ENCODE measurements around the gene PRDM2.

The PRDM2 gene

DNA sequence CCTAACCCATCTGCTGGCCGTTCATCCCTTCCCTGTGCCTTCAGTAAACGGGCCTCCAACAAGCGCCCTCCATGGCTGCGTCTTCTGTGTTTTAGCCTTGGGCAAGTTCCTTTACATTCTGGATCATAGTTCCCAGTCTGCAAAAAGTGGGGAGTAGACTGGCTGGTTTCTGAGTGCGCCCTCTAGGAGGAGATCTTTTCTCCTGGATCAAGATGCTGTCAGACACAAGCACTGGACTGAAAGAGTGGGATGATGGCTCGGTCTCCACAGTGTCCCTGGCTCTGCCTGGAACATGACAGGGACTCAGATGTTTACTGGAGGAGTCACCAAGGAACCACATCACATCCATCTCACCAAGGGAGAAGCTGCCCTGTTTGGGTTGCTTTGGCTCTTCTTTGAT is 88.8 kb downstream of the PRDM2 start:
- no peak for DNase-seq (ENCODE audit: low read depth in 2 of 2, low spot score in 1 of 2)

DNA sequence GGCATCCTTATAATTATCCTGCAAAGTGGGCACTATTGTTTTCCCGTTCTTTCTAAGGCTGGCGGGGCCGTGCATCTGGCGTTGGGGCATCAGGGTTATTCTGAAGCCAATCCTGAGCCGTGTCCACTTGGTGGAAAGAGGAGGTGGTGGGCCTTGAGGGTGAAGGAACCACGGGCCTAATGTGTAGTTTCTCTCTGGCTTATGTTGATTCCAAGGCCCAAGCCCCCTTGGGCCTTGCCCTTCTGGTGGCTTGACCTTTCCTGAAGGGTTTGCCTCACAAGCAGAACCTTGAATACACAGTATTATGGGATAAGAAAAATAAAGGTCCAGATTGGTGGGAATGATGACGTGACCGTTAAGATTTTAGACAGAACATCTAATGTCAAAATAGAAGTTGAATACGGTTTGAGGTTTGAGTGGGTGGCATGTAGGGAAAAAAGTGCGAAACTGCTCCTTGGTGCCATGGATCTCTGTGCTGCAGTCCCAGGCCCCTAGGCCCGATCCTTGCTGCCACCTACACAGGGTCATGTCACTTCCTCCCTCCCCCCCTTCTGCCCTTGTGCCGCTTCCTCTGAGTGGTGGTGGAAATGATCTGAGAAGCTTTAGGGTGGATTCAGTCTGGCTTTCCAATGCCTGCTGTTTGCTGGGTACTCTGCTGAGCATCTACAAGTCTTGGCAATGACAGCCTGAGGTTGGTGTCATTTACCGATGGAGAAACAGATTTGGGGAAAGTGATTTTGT is 90.5 kb downstream of the PRDM2 start:
- no peak for DNase-seq (ENCODE audit: low read depth in 2 of 2, low spot score in 1 of 2)

DNA sequence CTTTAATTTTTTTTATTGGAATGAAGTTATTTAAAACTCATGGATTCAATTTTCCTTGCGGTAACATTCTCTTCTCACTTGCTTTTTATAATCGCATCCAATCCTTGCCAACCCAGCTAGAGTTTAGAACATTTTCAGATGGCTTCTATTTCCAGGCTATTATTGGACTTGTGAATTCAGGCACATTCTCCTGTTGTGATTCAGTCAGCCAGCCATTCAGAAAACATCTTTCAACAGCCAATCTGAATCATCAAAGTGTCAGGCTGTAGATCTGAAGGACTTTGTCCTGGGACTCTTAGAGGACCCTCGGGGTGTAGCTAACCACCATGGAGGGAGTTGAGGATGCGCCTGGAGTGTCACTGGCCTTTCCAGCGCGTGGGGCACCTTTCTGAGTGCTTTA is 92.4 kb downstream of the PRDM2 start:
- no peak for DNase-seq (ENCODE audit: low read depth in 2 of 2, low spot score in 1 of 2)

DNA sequence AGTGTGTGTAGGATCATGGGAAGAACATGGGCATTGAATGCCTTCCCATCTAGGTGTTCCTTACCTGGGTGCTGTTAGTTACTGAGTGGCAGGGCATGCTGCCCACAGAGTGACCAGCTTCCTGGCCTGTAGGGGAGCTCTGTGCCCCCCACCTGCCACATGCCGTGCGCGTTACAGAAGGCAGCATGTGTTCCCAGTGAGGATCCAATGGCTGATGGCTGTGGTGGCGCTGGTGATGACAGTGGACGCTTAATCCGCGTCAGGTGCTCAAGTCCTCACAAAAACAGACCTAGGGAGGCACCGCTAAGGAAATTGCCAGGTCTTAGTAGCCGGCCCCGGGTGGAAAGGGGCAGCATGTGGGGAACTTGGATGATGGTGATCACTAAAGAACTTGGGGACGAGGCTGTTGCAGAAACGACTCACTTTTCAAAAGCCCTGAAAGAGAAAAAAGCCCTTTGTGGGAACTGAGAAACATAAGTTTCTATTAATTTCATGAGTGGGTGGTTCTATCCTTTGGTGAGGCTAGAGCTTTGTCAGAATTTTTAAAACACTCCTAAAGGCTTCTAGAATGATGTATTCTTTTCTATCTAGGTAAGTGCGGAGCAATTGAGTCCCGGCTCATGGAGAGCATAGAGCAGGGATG is 93.2 kb downstream of the PRDM2 start:
- no peak for DNase-seq (ENCODE audit: low read depth in 2 of 2, low spot score in 1 of 2)

DNA sequence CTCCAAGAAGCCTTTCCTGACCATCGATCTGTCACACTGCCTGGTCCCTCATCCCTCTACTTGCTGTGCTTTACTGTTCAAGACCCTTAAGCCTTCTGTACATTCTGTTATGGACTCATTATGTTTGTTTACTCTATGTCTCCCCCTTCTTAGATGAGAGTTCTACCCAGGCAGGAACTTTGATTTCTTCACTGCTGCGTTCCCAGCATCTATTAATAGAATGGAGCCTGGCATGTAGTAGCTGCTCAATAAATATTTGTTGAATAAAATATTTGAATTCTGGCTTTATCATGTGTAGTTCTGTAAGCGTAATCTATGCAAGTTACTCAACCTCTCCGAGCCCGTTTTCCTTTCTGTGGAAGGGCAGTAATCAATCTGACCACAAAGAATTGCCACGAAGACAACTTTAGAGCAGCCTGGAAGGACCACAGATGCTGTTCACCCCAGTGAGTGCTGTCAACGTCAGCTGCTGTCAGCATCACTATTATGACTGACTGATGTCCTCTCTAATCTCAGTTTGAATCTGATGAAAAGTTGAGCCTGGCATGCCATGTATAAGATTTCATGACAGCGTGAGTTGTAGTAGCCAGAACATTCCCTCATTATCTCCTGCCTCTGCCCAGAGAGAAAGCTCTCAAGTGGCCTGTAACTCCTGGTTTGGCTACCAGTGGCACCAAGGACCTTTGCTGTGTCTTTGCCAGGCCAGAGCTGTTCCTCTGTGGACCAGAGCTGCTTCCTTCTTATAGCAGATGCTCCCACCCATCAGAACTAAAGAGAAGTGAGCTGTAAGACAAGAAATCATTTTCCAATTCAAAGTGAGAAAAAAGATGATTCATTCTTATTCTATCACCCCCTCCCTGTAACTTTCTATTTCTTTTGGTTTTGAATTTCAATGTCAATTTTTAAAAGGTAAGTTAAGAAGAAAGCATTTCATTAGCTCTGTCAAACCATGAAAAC is 94.5 kb downstream of the PRDM2 start:
- DNase-seq (ENCODE audit: low read depth in 2 of 2, low spot score in 1 of 2), result no peak

DNA sequence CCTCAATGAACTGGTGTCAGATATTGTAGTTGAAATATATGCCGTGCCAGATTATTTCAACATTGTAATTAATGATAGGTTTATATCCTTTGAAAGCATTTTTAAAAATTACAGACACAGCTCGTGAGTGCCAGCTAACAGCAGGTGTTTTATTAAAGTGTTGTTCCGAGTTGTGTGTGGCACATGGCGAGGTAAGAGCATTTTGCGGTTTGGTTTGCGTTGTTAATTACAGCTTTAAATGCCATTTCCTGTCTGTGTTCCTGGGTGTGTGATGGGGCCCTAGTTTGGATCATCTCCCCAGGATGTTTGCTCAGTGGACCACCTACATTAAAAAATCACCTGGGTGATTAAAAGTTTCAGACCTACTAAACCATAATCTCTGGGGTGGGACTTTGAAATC is 97.4 kb downstream of the PRDM2 start:
- DNase-seq (ENCODE audit: low read depth in 2 of 2, low spot score in 1 of 2), result no peak

DNA sequence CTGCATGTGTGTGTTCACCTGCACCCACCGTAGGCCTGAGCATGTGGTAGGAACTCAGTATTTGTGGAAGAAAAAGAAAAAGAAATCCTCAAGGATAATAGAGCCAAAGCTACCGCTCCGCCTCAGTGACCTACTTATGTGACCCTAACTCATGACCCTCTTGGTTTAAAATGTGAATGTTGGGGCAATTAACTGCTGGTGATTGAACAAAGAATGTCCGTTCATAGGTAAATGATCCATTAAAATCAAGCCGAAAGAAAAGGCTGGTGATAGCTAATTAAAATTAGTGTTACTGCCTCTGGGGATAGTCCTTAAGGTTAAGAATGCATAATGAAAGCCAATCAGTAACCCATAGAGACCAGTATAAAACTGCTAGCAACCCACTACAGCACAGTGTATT is 98.1 kb downstream of the PRDM2 start:
- DNase-seq (ENCODE audit: low read depth in 2 of 2, low spot score in 1 of 2), result no peak

DNA sequence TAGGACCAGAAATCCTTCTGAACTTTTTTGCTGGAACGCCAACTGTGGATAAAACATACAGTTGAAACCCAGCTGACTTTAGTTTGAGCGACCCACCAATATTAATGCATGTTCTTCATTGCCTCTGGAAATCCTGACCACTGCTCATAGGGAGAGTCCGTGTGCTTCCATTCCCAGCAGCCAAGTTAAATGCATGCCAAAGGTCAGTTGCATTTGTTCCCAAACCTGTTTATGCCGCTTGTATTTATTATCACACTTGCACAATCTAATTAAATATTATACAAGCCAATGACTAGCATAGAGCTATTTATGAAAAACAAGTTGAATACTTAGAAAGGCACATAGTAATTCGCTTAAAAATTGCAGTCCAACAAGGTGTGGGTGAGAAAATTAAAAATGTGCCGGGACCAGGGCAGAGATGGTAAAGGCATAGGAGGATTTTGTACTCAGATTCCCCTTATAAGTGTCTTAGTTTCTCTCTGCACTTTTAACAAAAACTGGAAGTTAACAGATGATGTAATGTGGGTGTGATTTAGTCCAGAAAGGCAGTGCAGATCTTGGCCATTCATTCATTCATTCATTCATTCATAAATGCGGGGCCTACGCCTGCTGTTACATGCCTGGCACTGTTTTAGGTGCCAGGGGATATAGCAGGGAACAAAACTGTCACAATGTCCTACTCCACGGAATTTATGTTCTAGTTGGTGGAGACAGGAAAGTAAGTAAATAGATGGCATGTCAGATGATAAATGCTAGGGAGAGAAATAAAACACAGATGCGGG is 99.7 kb downstream of the PRDM2 start:
- no peak for DNase-seq (ENCODE audit: low read depth in 2 of 2, low spot score in 1 of 2)

DNA sequence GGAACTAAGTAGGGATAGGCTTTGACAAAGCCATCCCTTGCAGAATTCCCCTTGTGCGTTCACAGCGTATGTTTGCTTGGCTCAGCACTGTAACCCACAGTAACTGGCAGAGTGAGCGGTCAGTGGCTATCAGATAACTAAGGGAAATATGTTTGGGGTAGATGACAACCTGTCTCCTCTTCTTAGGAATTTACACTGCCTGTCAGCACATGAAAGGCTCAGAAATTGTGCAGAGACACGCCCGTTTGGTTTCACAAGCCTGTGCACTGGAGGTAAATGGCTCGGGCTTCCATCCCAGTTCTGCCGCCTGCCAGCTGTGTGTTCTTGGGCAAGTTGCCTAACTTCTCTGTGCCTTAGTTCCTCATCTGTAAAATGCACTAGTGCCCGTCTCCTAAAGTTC is 101.2 kb downstream of the PRDM2 start:
- no peak for DNase-seq (ENCODE audit: low read depth in 2 of 2, low spot score in 1 of 2)

DNA sequence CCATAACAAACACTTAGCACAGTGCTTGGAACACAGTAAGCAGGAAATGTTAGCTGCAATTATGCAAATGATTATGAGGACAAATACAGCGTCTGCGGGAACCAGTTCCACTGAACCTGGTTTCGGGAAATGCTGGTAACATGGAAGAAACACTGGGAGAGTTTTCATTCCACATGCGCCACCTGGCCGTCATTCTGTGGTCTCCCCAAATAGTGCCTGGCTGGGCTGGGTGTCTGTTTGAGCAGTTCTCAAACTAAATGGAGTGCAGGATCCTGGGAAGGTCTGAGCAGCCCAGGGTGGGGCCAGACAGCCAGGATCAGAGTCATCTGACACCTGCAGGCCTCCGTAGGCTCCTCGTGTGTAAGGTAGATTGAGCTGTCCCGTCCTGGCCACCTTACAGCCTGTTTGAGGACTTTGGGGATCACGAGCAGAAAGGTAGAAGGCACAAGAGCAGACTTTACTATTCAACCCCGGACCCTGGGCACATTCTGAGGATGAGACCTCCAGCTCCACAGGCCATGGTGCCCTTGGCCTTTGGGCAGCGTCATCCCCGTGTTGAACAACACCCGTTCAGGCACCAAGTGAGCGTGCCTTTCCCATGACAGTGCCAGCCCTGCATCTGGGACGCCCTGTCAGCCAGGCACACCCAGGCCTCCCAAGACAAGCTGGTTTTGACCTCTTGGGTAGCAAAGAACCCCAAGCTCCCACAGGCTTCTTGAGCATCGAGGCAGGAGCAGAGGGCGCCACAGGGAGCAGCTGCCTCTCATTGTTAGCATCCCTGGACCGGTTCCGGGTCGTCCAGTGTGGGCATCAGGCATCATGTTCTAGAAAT is 101.9 kb downstream of the PRDM2 start:
- no peak for DNase-seq (ENCODE audit: low read depth in 2 of 2, low spot score in 1 of 2)

DNA sequence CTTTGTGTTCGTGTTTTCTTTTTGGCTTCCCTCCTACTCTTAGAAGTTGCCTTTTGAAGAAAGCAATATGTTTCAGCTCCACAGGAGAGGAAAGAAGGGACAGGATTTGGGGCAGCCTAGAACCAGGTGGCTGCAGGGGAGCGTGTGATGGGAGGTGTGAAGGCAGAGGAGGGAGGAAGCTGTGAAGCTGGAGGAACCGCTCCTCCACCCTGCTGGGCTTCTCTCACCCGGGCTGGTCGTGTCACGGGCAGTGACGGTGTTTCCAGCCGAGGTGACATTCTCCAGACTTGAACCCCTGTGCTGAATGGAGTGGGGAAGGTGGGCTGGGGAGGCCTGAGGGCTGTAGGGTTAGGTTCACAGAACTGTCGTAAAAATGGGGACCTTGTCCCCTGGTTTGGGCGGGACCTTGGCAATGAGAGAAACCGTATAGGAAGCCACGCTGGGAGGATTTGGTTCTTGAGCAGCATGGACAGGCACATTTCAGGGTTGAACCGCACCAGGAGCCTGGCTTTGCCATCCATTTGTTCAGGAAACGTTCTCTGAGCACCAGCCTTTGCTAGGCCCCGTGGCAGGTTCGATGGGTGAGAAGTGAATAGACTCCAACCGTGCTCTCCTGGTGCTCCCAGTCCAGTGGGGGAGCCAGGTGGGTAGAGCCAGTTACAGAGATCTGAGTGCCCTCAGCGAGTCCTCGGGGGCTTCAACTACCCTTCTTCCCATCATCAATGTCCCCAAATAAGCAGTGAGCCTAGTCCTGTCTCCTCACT is 103.0 kb downstream of the PRDM2 start:
- no peak for DNase-seq (ENCODE audit: low read depth in 2 of 2, low spot score in 1 of 2)

DNA sequence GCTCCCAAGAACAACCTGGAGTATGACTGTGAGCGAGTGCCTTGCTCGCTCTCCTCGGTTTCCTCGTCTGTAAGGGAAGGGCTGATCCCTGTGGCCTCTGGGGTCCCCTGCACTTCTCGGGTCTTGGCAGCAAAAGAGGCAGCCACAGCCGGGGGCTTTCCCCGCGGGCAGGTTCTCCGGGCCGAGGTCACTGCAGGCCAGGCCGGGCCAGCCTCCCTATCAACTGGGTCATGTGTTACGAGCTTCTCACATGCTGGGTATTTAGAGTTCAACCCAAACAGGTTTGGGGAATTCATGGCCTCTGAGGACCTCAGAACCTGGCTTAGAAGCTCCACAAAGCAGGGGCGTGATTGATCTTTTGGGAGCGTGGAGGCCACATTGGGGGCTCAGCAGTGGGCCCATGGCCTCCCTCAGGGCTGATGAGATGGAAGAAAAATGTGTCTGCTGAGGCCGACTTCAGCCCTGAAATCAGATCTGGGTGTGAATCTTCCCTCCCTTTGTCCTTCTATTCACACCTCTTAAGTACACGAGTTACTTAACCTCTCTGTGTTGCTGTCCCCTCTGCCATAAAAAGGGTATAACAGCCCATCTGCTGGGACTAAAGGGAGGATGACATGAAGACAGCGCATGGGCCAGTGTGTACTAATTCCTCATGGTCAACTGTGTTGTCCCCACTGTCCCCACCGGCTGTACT is 103.7 kb downstream of the PRDM2 start:
- no peak for DNase-seq (ENCODE audit: low read depth in 2 of 2, low spot score in 1 of 2)

DNA sequence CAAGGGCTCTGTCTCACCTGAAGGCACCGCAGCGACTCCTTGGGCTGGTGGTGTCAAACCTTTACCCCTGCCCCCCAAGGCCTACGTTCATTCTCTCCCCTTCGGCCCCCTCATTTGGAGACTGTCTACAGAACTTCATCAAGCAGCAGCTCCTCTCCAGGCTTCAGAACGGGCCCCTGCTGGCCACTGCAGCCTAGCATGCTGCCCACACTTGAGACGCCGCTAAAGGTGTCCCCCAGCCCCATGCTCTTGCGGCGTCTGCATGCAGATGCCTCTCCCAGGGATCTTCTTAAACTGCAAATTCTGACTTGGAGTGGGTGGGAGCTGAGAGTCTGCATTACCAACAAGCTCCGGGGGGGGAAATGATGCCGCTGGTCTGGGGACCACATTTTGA is 104.2 kb downstream of the PRDM2 start:
- no peak for DNase-seq (ENCODE audit: low read depth in 2 of 2, low spot score in 1 of 2)

DNA sequence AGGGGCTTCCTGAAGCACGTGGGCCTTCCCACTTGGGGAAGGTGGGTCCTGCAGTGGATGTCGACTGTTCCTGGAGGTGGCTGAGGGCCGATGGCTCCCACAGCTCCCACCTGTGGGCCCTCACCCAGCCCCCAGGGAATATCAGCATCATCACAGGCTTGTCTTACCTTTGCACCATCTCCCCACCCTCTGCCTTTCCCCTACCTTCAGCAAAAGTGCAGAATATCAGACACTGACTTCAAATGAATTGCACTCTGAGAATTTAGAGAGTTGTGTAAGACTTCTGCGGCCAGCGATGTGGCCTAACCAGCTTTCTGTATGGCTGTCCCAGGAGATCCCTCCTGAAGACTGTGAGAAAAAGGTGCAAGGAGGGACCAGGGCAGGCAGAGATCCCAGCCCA is 105.4 kb downstream of the PRDM2 start:
- DNase-seq (ENCODE audit: low read depth in 2 of 2, low spot score in 1 of 2), result no peak

DNA sequence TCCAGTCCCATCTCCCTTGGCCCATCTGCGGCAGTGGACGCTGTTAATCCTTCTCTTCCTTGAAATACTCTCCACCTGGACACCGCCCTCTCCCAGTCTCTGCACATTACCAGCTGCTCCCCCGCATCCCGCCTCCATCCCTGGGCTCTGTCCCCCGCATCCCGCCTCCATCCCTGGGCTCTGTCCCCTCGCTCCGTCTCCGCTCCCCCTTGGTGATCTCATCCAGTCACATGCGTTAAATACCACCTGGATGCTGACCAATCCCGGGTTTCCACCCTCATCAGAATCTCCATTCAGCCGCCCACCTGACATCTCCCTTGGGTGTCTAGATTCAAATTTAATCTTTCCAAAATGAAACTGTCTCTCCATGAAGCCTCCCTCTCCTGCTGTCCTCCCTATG is 106.1 kb downstream of the PRDM2 start:
- no peak for DNase-seq (ENCODE audit: low read depth in 2 of 2, low spot score in 1 of 2)

DNA sequence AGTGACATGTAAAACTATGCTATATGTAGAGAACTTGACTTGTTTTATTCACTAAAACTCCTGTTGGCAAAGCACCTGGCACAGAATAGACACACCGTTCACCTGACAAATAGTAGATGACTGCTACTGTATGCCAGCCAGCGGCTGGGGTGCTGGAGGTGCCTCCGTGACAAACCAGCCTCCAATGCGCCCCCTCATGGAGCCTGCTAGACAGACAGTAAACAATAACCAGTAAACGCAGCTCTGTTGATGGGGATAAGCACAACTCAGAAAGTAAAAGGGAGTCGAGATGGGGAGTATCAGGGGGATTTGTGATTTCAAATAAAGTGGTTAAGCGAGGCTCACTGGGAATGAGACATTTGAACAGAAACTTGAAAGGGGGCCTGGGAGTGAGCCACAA is 107.2 kb downstream of the PRDM2 start:
- DNase-seq (ENCODE audit: low read depth in 2 of 2, low spot score in 1 of 2), result no peak

DNA sequence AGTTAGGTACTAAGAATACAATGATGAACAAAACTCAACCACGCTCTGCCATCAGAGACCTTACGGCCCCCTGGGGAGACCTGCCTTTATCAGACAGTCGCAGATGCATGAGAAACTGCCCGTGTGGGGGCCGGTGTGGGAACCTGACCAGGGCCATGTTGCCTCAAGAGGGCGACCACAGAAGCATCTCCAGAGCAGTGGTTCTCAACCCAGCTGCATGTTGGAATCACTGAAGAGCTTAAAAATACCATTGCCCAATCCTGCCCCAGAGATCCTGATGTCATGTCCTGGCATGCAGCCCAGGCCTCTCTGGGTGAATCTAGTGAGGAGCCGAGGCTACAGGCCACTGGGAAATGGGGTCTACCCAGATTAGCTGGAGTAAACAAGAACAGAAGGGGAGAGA is 108.7 kb downstream of the PRDM2 start:
- DNase-seq (ENCODE audit: low read depth in 2 of 2, low spot score in 1 of 2), result no peak

DNA sequence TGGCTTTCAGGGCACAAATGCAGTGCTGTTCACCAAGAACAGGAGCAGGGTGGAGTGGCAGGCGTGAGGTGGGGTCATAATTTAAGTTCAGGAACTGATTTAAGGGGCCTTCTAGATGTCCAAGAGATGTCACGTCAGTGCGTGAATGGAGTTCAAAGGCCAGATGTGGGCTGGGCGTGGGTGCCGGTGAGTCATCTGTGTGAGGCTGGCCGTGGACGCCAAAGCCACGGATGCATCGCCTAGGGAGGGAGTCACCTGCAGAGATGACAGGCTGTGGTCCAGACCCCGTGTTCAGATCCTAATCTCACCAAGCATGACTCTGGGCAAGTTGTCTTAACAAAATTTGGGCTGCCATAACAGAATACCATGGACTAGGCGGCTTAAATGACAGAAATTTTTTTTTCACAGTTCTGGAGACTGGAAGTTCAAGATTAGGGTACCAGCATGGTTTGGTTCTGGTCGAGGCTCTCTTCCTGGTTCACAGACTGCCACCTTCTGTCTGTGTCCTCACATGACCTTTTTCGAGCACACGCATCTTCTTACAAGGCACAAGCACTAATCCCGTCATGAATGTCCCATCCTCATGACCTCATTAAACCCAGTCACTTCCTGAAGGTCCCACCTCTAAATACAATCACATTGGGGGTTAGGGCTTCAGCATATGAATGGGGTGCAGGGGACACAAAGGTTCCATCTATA is 109.6 kb downstream of the PRDM2 start:
- no peak for DNase-seq (ENCODE audit: low read depth in 2 of 2, low spot score in 1 of 2)
